GM23338 (cell line): ENCODE measurements around the gene DCANP1. TPM values are rescaled to one million over a fixed set of nuclear protein-coding genes. Genes with fewer than 3 reads are reported as not detected.
A peak's percentile ranks its signal among the peaks of the same experiment; 100 is the strongest.

Experiments
- ATAC-seq: fragments of 200-7000 bp; cut with Tn5 transposase; 3 replicates; pipeline ENCODE4 v1.9.1; 2020
- DNase-seq: peaks from one replicate; pipeline ENCODE4 v3.0.0-alpha.2; 2015; ENCODE audit warnings: low spot score
- H2AFZ ChIP-seq: fragments of 200-600 bp; sonication (generic); 2 replicates; pipeline ENCODE4 v1.8.0; 2016; ENCODE audit warnings: antibody characterized with exemption, mild to moderate bottlenecking, moderate library complexity
- H3F3A ChIP-seq: fragments of 200-600 bp; sonication (generic); replicated peaks from 2 replicates; pipeline ENCODE4 v1.8.0; 2017; ENCODE audit warnings: antibody characterized with exemption, mixed run types, low read depth
- H3K27ac ChIP-seq: fragments of 200-600 bp; sonication (generic); 2 replicates; pipeline ENCODE4 v1.6.1; 2016; ENCODE audit warnings: low read depth
- H3K27me3 ChIP-seq: fragments of 200-600 bp; sonication (generic); 2 replicates; pipeline ENCODE4 v1.8.0; 2016; ENCODE audit warnings: mild to moderate bottlenecking, mixed run types, moderate library complexity; ENCODE audit not compliant: insufficient read depth
- H3K36me3 ChIP-seq: fragments of 200-600 bp; sonication (generic); 2 replicates; pipeline ENCODE4 v1.8.0; 2016; ENCODE audit warnings: mild to moderate bottlenecking; ENCODE audit not compliant: insufficient read depth
- H3K4me1 ChIP-seq: fragments of 200-600 bp; sonication (generic); 2 replicates; pipeline ENCODE4 v1.8.0; 2016; ENCODE audit warnings: mild to moderate bottlenecking, moderate library complexity; ENCODE audit not compliant: insufficient read depth
- H3K4me2 ChIP-seq: fragments of 200-600 bp; sonication (generic); 2 replicates; pipeline ENCODE4 v1.7.1; 2017; ENCODE audit warnings: mixed run types
- H3K4me3 ChIP-seq: fragments of 200-600 bp; sonication (generic); 2 replicates; pipeline ENCODE4 v1.6.1; 2016; ENCODE audit warnings: mixed run types
- H3K79me2 ChIP-seq: fragments of 200-600 bp; sonication (generic); replicated peaks from 2 replicates; pipeline ENCODE4 v1.8.0; 2017; ENCODE audit warnings: mild to moderate bottlenecking; ENCODE audit not compliant: insufficient read depth
- H3K9me2 ChIP-seq: fragments of 200-600 bp; sonication (generic); 2 replicates; pipeline ENCODE4 v1.8.0; 2017; ENCODE audit not compliant: insufficient read depth
- H4K20me1 ChIP-seq: fragments of 200-600 bp; sonication (generic); replicated peaks from 2 replicates; pipeline ENCODE4 v1.8.0; 2017; ENCODE audit warnings: mild to moderate bottlenecking; ENCODE audit not compliant: insufficient read depth
- H3K27ac Mint-ChIP-seq: 2 replicates; pipeline ENCODE4 v1.8.0; 2020; ENCODE audit warnings: inconsistent platforms, mild to moderate bottlenecking, moderate library complexity, mixed read lengths
- H3K27me3 Mint-ChIP-seq: 3 replicates; pipeline ENCODE4 v1.8.0; 2022; ENCODE audit warnings: low read depth, mild to moderate bottlenecking, moderate library complexity, mixed read lengths, inconsistent platforms; ENCODE audit not compliant: insufficient read depth, poor library complexity
- H3K36me3 Mint-ChIP-seq: 3 replicates; pipeline ENCODE4 v1.8.0; 2021; ENCODE audit warnings: low read depth, mild to moderate bottlenecking, inconsistent platforms, moderate library complexity, mixed read lengths
- H3K4me1 Mint-ChIP-seq: 3 replicates; pipeline ENCODE4 v1.8.0; 2020; ENCODE audit warnings: mild to moderate bottlenecking, inconsistent platforms, mixed read lengths
- H3K4me3 Mint-ChIP-seq: 3 replicates; pipeline ENCODE4 v1.8.0; 2021; ENCODE audit warnings: moderate library complexity, mild to moderate bottlenecking, inconsistent platforms, mixed read lengths
- H3K9me3 Mint-ChIP-seq: 3 replicates; pipeline ENCODE4 v1.8.0; 2020; ENCODE audit warnings: moderate library complexity, mild to moderate bottlenecking, inconsistent platforms, mixed read lengths
- CREB1 ChIP-seq: fragments of 250-450 bp; sonication (Bioruptor Pico); IDR thresholded peaks from 2 replicates; pipeline ENCODE4 v1.5.0; 2020; ENCODE audit warnings: low read depth, mild to moderate bottlenecking, moderate library complexity
- EZH2 ChIP-seq: fragments of 200-600 bp; sonication (generic); IDR thresholded peaks from one replicate; pipeline ENCODE4 v1.8.0; 2017; ENCODE audit warnings: antibody characterized with exemption, mild to moderate bottlenecking, low read depth; ENCODE audit not compliant: unreplicated experiment
- NANOG ChIP-seq: IDR thresholded peaks from 2 replicates; pipeline ENCODE4 v1.6.1; 2016; ENCODE audit warnings: antibody characterized with exemption, borderline replicate concordance
- POLR2AphosphoS5 ChIP-seq: IDR thresholded peaks from 2 replicates; pipeline ENCODE4 v1.6.1; 2016; ENCODE audit warnings: antibody characterized with exemption, low read depth
- REST ChIP-seq: IDR thresholded peaks from one replicate; pipeline ENCODE4 v1.6.1; 2018; ENCODE audit warnings: antibody characterized with exemption; ENCODE audit not compliant: unreplicated experiment
- STAT1 ChIP-seq: IDR thresholded peaks from one replicate; pipeline ENCODE4 v1.6.1; 2016; ENCODE audit warnings: antibody characterized with exemption; ENCODE audit not compliant: unreplicated experiment
- ZNF114 ChIP-seq: fragments of 250-450 bp; sonication (Bioruptor Pico); IDR thresholded peaks from 2 replicates; pipeline ENCODE4 v1.5.0; 2020; ENCODE audit warnings: mild to moderate bottlenecking, moderate library complexity
- ZNF331 ChIP-seq: fragments of 250-450 bp; sonication (Bioruptor Pico); IDR thresholded peaks from 2 replicates; pipeline ENCODE4 v1.5.0; 2020; ENCODE audit warnings: low read depth, mild to moderate bottlenecking, moderate library complexity
- polyA plus RNA-seq: library from polyadenylated mRNA; unstranded; fragments of >200 nt; fragmentation: Nextera tagmentation; extraction: Ambion mirVana; gene quantifications from 2 replicates; pipeline ENCODE4 v1.2.1, GENCODE V29; 2016
- total RNA-seq: library from RNA; depleted of rRNA; stranded (reverse); fragments of >200 nt; shearing (Covaris generic); gene quantifications from 2 replicates; pipeline ENCODE4 v1.2.3, GENCODE V29; 2014
- TF ChIP-seq, protein P1 (sequence below): IDR thresholded peaks from 2 replicates; pipeline ENCODE4 v1.6.1; 2016; ENCODE audit warnings: antibody characterized with exemption
- TF ChIP-seq, protein P2 (sequence below), 2 experiments: fragments of 200-600 bp in 1 of 2; sonication (generic) in 1 of 2; conservative IDR thresholded peaks; 2 replicates each; pipeline versions ENCODE4 v1.5.1 to v1.6.1; 2016 to 2017; ENCODE audit warnings: antibody characterized with exemption in 2 of 2, low read depth in 2 of 2, mild to moderate bottlenecking in 2 of 2, moderate library complexity in 1 of 2

DCANP1 gene
- total and polyA plus RNA-seq, 2 experiments from 2014 or later = not detected

DNA sequence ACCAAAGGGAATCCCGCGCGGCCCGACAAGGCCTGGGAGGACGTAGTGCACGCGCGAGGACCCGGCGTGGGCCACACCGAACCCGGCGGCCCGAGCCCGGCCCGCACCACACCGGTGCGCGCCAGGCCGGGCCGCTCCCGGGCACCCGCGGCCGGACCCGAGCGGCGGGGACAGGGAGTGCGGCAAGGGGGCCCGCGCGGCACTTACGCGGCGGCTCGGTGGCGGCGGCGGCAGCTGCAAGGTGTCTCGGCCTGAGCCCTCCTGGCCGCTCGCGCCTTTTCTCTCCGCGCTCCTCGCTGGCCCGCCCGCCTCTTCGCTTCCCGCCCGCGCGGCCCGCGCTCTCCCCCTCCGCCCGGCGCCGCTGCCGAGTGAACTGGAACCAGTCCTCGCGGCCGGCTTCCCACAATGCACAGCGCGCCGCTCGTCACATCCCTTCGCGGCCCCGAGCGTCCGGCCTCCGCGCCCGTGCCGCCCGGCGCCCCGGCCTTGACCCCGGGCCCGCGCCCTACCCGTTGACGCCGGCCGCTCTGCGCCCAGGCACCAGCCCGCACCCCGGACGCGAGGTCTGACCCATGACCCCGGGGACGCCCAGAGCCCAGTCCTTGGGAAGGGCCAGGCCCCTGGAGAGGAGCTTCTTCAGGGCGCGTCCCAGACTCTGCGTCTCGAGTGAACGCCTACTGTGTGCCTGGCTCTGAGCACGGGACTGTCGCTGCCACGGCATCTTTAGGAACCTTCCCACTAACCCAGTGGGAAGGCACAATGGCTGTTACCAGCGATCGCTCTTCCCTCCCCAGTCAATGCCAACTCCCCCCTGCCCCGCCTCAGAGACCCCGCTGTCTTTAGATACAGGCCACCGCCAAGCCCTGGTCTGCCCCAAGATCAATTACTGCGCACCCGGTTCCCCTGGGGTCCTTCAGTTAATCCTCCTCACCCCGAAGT lies 48.0 kb downstream of the DCANP1 start, which contains the start of gene MACROH2A1:
Gene MACROH2A1 (minus strand): TSS at position 377 of the 939 bp plus-strand sequence. CDS start 10,138 bp downstream, outside the sequence.
- peaks cover 15% of the 10 kb centered on the region for H3F3A ChIP-seq
- Mint-ChIP-seq H3K36me3 (no peaks in the 10 kb centered on the region), H3K27ac (peak within 1 kb of the TSS; percentile 77), H3K4me1 (peaks cover 66% of the 10 kb centered on the region), H3K9me3 (no peaks in the 10 kb centered on the region; the same call in 2 of the 3 replicates), H3K4me3 (peak within 1 kb of the TSS; percentile 81), H3K27me3 (peaks cover 36% of the 10 kb centered on the region)
- H3K79me2 ChIP-seq = peaks cover 34% of the 10 kb centered on the region
- no peaks in the 10 kb centered on the region for H3K36me3 ChIP-seq
- H3K27ac ChIP-seq = no peak within 1 kb of the TSS
- H3K4me2 ChIP-seq = peak within 1 kb of the TSS; percentile 88
- peak within 1 kb of the TSS; percentile 78 for H3K4me3 ChIP-seq
- peaks cover 48% of the 10 kb centered on the region for H3K4me1 ChIP-seq
- peak; percentile 42 for ATAC-seq
- H2AFZ ChIP-seq = peak within 1 kb of the TSS; percentile 84
- peaks cover 39% of the 10 kb centered on the region for H4K20me1 ChIP-seq
- TF ChIP-seq CREB1 (CRISPR knock-in tag) = peak; percentile 66
- TF ChIP-seq NANOG = no peak
- TF ChIP-seq EZH2 = peak; percentile 57
- no peak for TF ChIP-seq REST
- TF ChIP-seq, protein P1, sequence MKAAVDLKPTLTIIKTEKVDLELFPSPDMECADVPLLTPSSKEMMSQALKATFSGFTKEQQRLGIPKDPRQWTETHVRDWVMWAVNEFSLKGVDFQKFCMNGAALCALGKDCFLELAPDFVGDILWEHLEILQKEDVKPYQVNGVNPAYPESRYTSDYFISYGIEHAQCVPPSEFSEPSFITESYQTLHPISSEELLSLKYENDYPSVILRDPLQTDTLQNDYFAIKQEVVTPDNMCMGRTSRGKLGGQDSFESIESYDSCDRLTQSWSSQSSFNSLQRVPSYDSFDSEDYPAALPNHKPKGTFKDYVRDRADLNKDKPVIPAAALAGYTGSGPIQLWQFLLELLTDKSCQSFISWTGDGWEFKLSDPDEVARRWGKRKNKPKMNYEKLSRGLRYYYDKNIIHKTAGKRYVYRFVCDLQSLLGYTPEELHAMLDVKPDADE = no peak
- TF ChIP-seq, protein P2, sequence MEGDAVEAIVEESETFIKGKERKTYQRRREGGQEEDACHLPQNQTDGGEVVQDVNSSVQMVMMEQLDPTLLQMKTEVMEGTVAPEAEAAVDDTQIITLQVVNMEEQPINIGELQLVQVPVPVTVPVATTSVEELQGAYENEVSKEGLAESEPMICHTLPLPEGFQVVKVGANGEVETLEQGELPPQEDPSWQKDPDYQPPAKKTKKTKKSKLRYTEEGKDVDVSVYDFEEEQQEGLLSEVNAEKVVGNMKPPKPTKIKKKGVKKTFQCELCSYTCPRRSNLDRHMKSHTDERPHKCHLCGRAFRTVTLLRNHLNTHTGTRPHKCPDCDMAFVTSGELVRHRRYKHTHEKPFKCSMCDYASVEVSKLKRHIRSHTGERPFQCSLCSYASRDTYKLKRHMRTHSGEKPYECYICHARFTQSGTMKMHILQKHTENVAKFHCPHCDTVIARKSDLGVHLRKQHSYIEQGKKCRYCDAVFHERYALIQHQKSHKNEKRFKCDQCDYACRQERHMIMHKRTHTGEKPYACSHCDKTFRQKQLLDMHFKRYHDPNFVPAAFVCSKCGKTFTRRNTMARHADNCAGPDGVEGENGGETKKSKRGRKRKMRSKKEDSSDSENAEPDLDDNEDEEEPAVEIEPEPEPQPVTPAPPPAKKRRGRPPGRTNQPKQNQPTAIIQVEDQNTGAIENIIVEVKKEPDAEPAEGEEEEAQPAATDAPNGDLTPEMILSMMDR (conservative IDR thresholded peaks at IDR 0.05; ENCODE audit: low read depth in 2 of 2) = no peak
- no peak for TF ChIP-seq ZNF114 (CRISPR knock-in tag)
- TF ChIP-seq POLR2AphosphoS5 = peak; percentile 63
- TF ChIP-seq ZNF331 = no peak
- TF ChIP-seq STAT1 = no peak
- DNase-seq = peak; percentile 89
- peaks cover 82% of the 10 kb centered on the region for H3K27me3 ChIP-seq
- H3K9me2 ChIP-seq = no peaks in the 10 kb centered on the region
